ENCODE results near the gene PDE1A. TPM values are rescaled to one million over a fixed set of nuclear protein-coding genes. Genes with fewer than 3 reads are reported as not detected.
A peak's percentile ranks its signal among the peaks of the same experiment; 100 is the strongest.
"Not testable (repeated sequence)": the region's sequence is repeated elsewhere in the genome, so short reads cannot be mapped to it uniquely, and the experiment has no call there.

The PDE1A gene
- total RNA-seq, 1 experiment from 2014 or later: not detected

GRCh38 chr2:182319556-182320505 lies 107.0 kb downstream of the PDE1A start:
- in situ Hi-C loops (cut with HindIII; ENCODE audit: low pct_unique_long_range_greater_than_20kb, low sequenced_read_pairs): no loop called here
- DNase-seq (ENCODE audit: low read depth, low spot score): no peak

DNA sequence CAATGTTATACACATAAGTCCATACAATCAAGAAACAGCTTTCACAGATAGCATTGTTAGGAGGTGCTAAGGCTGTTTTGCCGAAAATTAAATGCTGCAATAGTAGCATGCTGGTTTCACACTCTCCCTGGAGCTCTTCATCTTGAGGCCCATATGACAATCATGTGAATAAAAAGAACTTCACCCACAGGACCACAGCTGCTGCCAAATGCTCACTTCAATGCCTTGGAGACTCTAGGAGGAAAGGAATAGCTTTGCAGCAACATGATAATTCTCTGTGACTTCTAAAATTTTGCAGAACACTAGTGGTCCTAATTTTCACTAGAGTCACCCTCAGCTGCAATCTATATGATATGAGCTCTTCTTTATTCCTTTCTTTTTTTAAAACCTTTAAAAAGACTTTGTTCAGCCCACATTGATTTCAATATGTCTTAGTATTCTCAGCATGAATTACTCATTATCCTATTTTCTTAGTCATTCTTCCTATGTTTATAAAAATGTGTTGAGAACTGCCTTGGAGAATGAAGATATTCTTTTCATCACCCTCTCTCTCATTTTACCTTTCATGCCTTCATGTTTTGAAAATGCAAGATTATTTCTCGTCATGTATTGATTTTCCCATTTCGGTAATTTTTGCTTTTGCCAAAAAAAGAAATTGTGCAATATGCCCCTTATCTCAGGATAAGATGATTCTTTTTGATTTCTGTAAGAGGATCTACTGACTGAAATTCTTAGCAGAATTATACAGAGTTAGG lies 108.2 kb downstream of the PDE1A start:
- peak; percentile 20 for DNase-seq (ENCODE audit: low read depth, low spot score)
- in situ Hi-C loops (cut with HindIII; ENCODE audit: low pct_unique_long_range_greater_than_20kb, low sequenced_read_pairs): no loop called here

DNA sequence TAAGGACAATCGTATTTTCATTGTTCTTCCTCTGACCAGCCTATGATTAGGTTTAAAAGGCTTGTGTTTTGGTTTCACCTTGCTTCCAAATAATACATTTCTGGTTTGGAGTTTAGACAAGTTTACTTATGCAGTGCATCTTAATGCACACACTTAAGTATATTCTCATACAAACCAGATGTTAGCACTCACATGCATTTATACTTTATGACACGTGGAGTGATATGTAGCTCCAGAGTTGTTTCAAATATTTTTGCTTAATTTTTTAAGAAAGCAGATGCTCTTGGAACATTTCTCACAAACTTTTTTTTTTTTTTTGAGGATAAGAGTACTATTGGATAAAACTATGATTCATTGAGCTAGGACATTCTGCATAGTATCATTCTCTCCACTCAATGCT lies 109.9 kb downstream of the PDE1A start:
- in situ Hi-C loops (cut with HindIII; ENCODE audit: low pct_unique_long_range_greater_than_20kb, low sequenced_read_pairs): no loop called here
- DNase-seq (ENCODE audit: low read depth, low spot score): no peak

DNA sequence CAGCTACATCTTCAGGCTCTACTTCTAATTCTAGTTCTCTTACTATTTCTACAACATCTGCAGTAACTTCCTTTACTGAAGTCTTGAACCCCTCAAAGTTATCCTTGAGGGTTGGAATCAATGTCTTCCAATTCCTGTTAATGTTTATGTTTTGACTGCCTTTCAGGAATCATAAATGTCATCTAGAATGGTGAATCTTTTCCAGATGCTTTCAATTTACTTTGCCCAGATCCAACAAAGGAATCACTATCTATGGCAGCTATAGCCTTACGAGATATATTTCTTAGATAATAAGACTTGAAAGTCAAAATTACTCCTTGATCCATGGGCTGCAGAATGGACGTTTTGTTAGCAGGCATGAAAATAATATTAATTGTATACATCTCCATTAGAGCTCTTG lies 123.9 kb downstream of the PDE1A start:
- DNase-seq (ENCODE audit: low read depth, low spot score): no peak
- in situ Hi-C loops (cut with HindIII; ENCODE audit: low pct_unique_long_range_greater_than_20kb, low sequenced_read_pairs): no loop called here

GRCh38 chr2:182302174-182302573 lies 124.7 kb downstream of the PDE1A start:
- in situ Hi-C loops (cut with HindIII; ENCODE audit: low pct_unique_long_range_greater_than_20kb, low sequenced_read_pairs): no loop called here
- no peak for DNase-seq (ENCODE audit: low read depth, low spot score)

DNA sequence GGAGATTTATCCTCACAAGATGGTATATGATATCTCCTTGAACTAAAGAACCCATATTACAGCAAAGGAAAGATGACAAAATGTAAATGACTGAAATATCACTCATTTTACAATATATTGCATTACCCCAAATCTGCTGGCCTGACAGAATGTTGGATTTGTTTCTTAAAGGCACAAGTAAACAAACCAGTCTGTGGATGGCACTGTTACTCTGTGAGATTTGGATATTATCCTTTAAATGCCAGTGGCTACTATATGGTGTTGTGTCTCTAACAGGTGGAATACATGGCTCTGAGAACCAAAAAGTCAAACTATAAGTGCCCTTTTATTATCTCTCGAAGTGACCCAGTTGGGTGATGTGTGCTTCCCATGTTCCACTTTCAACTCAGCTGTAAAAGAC lies 125.7 kb downstream of the PDE1A start:
- DNase-seq (ENCODE audit: low read depth, low spot score): no peak
- in situ Hi-C loops (cut with HindIII; ENCODE audit: low pct_unique_long_range_greater_than_20kb, low sequenced_read_pairs): no loop called here

- no peak for DNase-seq (ENCODE audit: low read depth, low spot score)
- in situ Hi-C loops (cut with HindIII; ENCODE audit: low pct_unique_long_range_greater_than_20kb, low sequenced_read_pairs): no loop called here
These were observed 126.2 kb downstream of the PDE1A start for GRCh38 chr2:182300608-182301007.

- no peak for DNase-seq (ENCODE audit: low read depth, low spot score)
- in situ Hi-C loops (cut with HindIII; ENCODE audit: low pct_unique_long_range_greater_than_20kb, low sequenced_read_pairs): no loop called here
These were observed 127.2 kb downstream of the PDE1A start for GRCh38 chr2:182299632-182300031.

DNA sequence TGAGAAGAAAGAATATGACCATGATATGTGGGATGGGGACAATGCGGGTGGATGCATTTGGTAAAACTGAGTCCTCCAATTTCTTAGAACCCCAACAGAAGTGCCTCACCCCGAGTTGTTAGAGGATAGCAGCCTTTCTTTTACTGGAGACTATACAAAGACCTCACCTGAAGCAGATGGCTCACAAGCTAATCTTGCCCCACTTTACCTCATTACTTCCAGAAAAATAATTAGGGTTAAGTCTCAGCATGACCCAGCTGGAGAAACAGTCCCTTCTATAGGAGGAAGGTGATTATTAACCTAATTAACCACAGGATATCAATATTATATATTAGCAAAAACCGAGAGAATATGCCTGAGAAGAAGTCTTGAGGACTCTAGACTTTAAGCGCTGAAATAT lies 128.4 kb downstream of the PDE1A start:
- in situ Hi-C loops (cut with HindIII; ENCODE audit: low pct_unique_long_range_greater_than_20kb, low sequenced_read_pairs): no loop called here

GRCh38 chr2:182291296-182291695 lies 135.5 kb downstream of the PDE1A start:
- in situ Hi-C loops (cut with HindIII; ENCODE audit: low pct_unique_long_range_greater_than_20kb, low sequenced_read_pairs): no loop called here
- no peak for DNase-seq (ENCODE audit: low read depth, low spot score)

More for the DNA sequence above, 128.4 kb downstream of the PDE1A start:
- no peak for DNase-seq (ENCODE audit: low read depth, low spot score)

- peak; percentile 29 for DNase-seq (ENCODE audit: low read depth, low spot score)
- in situ Hi-C loops (cut with HindIII; ENCODE audit: low pct_unique_long_range_greater_than_20kb, low sequenced_read_pairs): no loop called here
These were observed 143.3 kb downstream of the PDE1A start for GRCh38 chr2:182283512-182283911.

- no peak for DNase-seq (ENCODE audit: low read depth, low spot score)
- in situ Hi-C loops (cut with HindIII; ENCODE audit: low pct_unique_long_range_greater_than_20kb, low sequenced_read_pairs): no loop called here
These were observed 145.6 kb downstream of the PDE1A start for GRCh38 chr2:182281276-182281675.

DNA sequence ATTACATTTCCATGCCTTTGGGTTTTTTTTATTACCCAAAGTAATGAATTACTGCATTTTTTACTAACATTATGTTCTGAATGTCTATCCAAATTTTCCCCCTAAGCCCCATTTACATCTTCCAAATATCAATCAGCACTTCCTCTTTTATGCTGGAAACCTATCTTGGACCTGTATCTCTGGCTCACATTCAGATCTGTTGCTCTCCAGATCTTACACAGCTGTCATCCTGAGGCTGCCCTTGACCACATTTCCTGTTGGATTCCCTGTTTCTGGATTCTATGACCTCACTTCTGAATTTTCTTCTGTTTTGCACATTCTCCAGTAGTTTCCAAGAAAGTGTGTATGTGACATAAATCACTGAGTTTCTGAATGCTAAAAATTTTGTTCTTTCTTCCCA lies 146.7 kb downstream of the PDE1A start:
- in situ Hi-C loops (cut with HindIII; ENCODE audit: low pct_unique_long_range_greater_than_20kb, low sequenced_read_pairs): no loop called here
- no peak for DNase-seq (ENCODE audit: low read depth, low spot score)

- in situ Hi-C loops (cut with HindIII; ENCODE audit: low pct_unique_long_range_greater_than_20kb, low sequenced_read_pairs): not testable (repeated sequence)
These were observed 150.2 kb downstream of the PDE1A start for GRCh38 chr2:182276662-182277061.

GRCh38 chr2:182267971-182268370 lies 158.9 kb downstream of the PDE1A start:
- in situ Hi-C loops (cut with HindIII; ENCODE audit: low pct_unique_long_range_greater_than_20kb, low sequenced_read_pairs): no loop called here
- DNase-seq (ENCODE audit: low read depth, low spot score): no peak

More at GRCh38 chr2:182276662-182277061, 150.2 kb downstream of the PDE1A start:
- DNase-seq (ENCODE audit: low read depth, low spot score): not testable (repeated sequence)

DNA sequence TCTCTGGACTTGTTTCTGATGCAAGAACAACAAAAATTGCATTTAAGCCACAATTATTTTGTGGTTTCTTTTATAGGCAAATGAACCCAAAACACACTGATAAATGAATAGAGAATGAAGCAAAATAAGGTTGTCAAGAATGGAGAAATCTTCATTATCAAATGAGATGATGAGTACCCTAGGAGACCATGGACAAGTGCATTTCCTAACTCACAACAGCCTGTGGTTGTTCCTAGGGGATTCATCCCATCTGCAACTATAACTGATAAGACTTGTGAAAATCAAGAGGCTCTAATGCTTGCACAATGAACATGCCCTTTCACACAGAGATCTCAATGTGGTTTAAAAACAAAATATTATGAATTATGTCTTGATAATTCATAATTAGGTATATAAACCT lies 159.9 kb downstream of the PDE1A start:
- DNase-seq (ENCODE audit: low read depth, low spot score): no peak
- in situ Hi-C loops (cut with HindIII; ENCODE audit: low pct_unique_long_range_greater_than_20kb, low sequenced_read_pairs): no loop called here

DNA sequence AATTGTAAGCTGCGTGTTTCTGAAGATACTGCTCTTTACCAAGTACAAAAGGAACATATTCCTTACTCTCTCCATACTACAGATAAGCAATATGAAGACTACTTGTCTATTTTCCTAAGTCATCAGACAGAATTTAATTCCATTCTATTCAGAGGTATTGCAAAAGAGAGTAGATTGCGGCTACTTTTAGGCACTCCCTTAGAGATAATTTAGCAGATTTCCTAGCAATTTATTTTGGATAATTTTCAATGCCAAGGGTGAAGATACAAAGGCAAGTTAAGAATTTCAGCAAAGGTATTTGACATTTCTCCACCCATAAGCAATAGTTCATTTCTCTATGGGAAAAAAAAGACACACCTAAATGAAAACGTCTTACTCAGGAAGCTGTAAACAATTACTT lies 161.1 kb downstream of the PDE1A start:
- no peak for DNase-seq (ENCODE audit: low read depth, low spot score)
- in situ Hi-C loops (cut with HindIII; ENCODE audit: low pct_unique_long_range_greater_than_20kb, low sequenced_read_pairs): no loop called here

- in situ Hi-C loops (cut with HindIII; ENCODE audit: low pct_unique_long_range_greater_than_20kb, low sequenced_read_pairs): no loop called here
- no peak for DNase-seq (ENCODE audit: low read depth, low spot score)
These were observed 164.9 kb downstream of the PDE1A start for GRCh38 chr2:182261860-182262387.

Measured in SK-MEL-5 (cell line).